Measurements from ENCODE around the gene YWHAQ. TPM values are rescaled to one million over a fixed set of nuclear protein-coding genes. Genes with fewer than 3 reads are reported as not detected.

The YWHAQ gene
- total RNA-seq, 4 donors from 2014 or later = 160 to 222 (median 168) TPM

DNA sequence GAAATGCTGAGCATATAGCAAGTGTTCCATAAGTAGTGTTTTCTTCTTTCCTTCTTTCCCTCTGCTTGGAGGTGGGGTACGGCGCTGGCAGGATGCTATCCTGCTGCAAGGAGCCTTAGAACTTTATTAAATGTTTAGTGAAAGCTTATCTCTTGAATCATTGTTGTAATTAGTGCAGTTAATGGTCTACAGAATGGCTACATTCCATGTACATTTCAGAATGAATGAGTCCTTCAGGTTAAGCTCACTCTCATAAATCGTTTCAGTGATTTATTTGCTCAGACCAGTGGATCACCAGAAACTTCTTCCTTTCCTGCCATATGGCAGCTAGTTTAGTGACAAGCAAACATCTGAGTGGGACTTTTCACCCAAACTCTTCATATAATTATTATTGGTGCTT lies 3.3 kb upstream of the YWHAQ start:
- no peak for DNase-seq (ENCODE audit: low spot score)
- ATAC-seq (ENCODE audit: low FRiP score) = no peak
- TF ChIP-seq CTCF (IDR thresholded peaks at IDR 0.05) = no peak

DNA sequence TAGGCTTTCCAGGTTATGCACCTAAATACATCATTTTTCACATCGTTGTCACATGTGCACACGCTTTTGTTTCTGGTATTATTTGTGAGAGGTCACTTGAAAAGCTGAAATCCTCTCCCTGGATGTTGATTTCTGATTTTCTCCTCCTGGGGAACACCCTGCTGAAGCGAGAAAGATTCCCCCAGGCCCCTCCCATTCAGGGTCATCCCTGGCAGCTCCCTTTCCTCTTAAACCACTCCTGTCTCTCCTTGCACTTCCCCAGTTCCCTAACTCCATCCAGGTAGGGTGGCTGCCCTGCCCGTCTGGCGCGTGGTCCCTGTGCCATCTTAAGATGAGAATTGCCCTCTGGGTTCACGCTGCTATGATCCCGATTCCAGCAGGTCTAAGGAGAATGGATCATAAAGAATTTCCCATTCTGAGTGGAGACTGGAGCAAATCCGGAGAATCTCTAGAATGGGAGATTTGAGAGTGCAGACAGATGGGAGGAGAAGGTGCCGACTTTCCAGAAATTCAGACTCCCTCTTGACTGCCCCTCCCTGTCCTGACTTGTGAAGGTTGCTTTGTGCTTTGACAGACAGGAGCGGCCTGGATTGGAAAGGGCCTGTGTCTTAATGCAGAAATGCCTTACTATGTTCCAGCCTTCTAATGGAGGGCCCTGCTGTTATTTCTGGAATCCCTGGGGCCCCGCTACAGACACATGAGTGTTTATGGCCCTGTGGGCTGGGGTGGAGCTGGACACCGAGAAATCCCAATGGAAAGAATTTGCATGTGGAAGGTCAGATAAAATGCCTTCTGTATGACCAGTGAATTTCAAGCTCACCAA lies 1.3 kb upstream of the YWHAQ start:
- no peak for TF ChIP-seq CTCF (IDR thresholded peaks at IDR 0.05)
- ATAC-seq (ENCODE audit: low FRiP score) (no peak), DNase-seq (ENCODE audit: low spot score) (no peak)

GRCh38 chr2:9631553-9631819 lies 689 bp upstream of the YWHAQ start:
- TF ChIP-seq CTCF (IDR thresholded peaks at IDR 0.05) = no peak
- no peak for DNase-seq (ENCODE audit: low spot score)
- ATAC-seq (ENCODE audit: low FRiP score) = no peak

DNA sequence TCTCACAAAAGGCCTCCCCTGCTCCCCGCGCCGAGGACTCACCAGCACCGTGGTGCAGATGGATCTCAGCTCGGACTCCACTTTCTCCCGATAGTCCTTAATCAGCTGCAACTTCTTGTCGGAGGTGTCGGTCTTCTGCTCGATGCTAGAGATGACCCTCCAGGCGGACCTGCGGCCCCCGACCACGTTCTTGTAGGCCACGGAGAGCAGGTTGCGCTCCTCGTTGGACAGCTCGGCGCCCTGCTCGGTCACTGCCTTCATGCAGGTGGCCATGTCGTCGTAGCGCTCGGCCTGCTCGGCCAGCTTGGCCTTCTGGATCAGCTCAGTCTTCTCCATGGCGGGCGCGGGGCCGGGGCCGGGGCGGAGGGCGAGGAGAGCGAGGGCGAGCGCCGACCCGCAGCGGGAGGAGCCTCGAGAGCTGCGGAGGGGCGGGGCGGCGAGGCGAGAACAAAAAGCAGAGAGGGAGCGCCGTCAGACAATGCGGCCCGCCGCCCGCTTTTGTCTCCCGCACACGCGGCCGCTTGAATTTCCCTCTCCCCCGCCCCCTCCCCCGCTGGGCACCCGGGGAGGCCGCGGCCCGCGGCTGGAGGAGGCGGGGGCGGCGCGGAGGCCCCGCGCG lies 571 bp downstream of the YWHAQ start:
- ATAC-seq (ENCODE audit: low FRiP score) = peak; percentile 68
- DNase-seq (ENCODE audit: low spot score) = peak; percentile 44
- TF ChIP-seq CTCF (IDR thresholded peaks at IDR 0.05) = no peak

DNA sequence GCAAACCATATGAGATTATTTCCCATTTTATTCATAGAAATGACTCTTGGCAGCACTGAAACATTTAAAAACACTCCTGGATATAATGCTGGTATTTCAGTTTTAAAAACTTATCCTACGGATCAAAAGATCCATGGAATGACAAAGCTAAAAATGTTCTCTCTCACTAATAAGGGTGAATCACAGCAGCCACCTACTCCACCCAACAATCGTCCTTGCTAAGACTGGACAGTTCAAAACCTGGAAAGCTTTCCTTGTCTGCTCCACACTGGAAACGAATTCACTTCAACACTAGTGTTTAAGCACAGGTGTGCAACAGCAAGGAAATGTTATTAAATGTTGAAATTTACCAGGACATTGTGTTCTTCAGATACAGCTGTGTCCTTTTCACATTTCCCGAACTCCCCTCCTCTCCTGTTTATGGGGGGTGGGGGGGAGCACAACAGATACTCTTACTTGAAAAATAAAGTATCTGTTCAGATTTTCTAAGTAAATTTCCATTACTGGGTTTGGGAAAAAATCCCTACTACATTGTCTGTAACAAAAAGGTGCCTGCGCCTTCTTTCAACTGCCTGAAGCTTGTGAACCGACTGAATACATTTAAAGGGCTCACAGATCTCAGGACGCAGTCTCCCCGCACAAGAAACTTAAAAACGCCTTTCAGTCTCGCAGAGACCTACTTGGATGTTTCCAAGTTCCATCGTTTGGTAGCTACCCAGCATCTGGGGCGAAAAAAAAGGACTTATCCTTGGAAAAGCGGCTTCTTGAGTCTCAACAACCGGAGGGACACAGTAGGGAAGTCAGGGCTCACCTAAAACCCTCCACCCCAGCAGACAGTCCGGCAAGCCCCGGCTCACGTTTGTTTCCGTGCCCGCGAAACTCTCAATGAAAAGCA lies 1.3 kb downstream of the YWHAQ start:
- no peak for TF ChIP-seq CTCF (IDR thresholded peaks at IDR 0.05)
- ATAC-seq (ENCODE audit: low FRiP score) (no peak), DNase-seq (ENCODE audit: low spot score) (no peak)

- ATAC-seq (ENCODE audit: low FRiP score) (no peak), DNase-seq (ENCODE audit: low spot score) (no peak)
- no peak for TF ChIP-seq CTCF (IDR thresholded peaks at IDR 0.05)
Measured at GRCh38 chr2:9627310-9627709, 3.5 kb downstream of the YWHAQ start.

Measured in omental fat pad (tissue), 4 donors.